Mucosa of gallbladder (tissue), 1 donor: ENCODE results near the gene IL12RB1. TPM values are rescaled to one million over a fixed set of nuclear protein-coding genes. Genes with fewer than 3 reads are reported as not detected.

Experiments used
- DNase-seq: peaks from one replicate; pipeline ENCODE4 v3.0.0-alpha.2; 2020; ENCODE audit warnings: low spot score
- total RNA-seq: library from RNA; stranded (reverse); gene quantifications from one replicate; pipeline ENCODE4 v1.2.1, GENCODE V29; 2021
- donor health status: DM: no; HTN: no; CAD: no.

The IL12RB1 gene
- total RNA-seq, result 3.1 TPM

- DNase-seq, result no peak
Observed at GRCh38 chr19:18086590-18087138, at the start of gene IL12RB1. Gene IL12RB1 (minus strand): TSS chr19:18086934. CDS start chr19:18086823, 111 bp downstream.

- peak; percentile 49 for DNase-seq
Observed at GRCh38 chr19:18135712-18136584, 49.2 kb upstream of the IL12RB1 start.

- DNase-seq, result no peak
Observed at GRCh38 chr19:18131841-18132596, 45.3 kb upstream of the IL12RB1 start.

- no peak for DNase-seq
Observed at GRCh38 chr19:18130523-18131242, 43.9 kb upstream of the IL12RB1 start.

- no peak for DNase-seq
Observed at GRCh38 chr19:18128805-18129204, 42.1 kb upstream of the IL12RB1 start.

- no peak for DNase-seq
Observed at GRCh38 chr19:18128044-18128443, 41.3 kb upstream of the IL12RB1 start.

- no peak for DNase-seq
Observed at GRCh38 chr19:18126097-18126496, 39.4 kb upstream of the IL12RB1 start.

- DNase-seq, result no peak
Observed at GRCh38 chr19:18123819-18124218, 37.1 kb upstream of the IL12RB1 start.

GRCh38 chr19:18122860-18123795 lies 36.4 kb upstream of the IL12RB1 start:
- DNase-seq, result no peak

GRCh38 chr19:18122424-18122823 lies 35.7 kb upstream of the IL12RB1 start:
- DNase-seq, result no peak

GRCh38 chr19:18121166-18121565 lies 34.4 kb upstream of the IL12RB1 start:
- DNase-seq, result no peak

- DNase-seq, result no peak
Observed at GRCh38 chr19:18120127-18120526, 33.4 kb upstream of the IL12RB1 start.

- DNase-seq, result no peak
Observed at GRCh38 chr19:18119717-18120105, 33.0 kb upstream of the IL12RB1 start.

- DNase-seq, result no peak
Observed at GRCh38 chr19:18119013-18119716, 32.4 kb upstream of the IL12RB1 start.

GRCh38 chr19:18118420-18119012 lies 31.8 kb upstream of the IL12RB1 start:
- no peak for DNase-seq

GRCh38 chr19:18117692-18118378 lies 31.1 kb upstream of the IL12RB1 start:
- DNase-seq, result peak; percentile 93

- no peak for DNase-seq
Observed at GRCh38 chr19:18117364-18117691, 30.6 kb upstream of the IL12RB1 start.

GRCh38 chr19:18114483-18114882 lies 27.7 kb upstream of the IL12RB1 start:
- DNase-seq, result no peak

GRCh38 chr19:18113827-18114226 lies 27.1 kb upstream of the IL12RB1 start:
- no peak for DNase-seq
